ENCODE measurements around the gene TERT. TPM values are rescaled to one million over a fixed set of nuclear protein-coding genes. Genes with fewer than 3 reads are reported as not detected.

Gene TERT
- total and polyA plus RNA-seq, 4 donors, result 0.02 TPM; not detected in 3

- Histone ChIP-seq H3K27me3 (ENCODE audit: control insufficient read depth in 3 of 3, insufficient read depth in 3 of 3, low read length in 2 of 3) (no peaks in the 10 kb centered on the region), H3K27ac (ENCODE audit: low read depth in 1 of 2, low read length in 1 of 2) (no peak overlapping the region), H3K9me3 (ENCODE audit: control insufficient read depth in 4 of 4, insufficient read depth in 3 of 4, low read length in 3 of 4) (peaks cover 0 to 8% (median 0%) of the 10 kb centered on the region in 4 donors), H3K4me3 (no peak overlapping the region), H3K9ac (ENCODE audit: insufficient read depth in 1 of 2, low read length in 2 of 2) (no peak overlapping the region), H3K36me3 (ENCODE audit: control insufficient read depth in 4 of 4, insufficient read depth in 4 of 4, low read length in 4 of 4) (no peaks in the 10 kb centered on the region), H3K4me1 (ENCODE audit: control insufficient read depth in 5 of 5, insufficient read depth in 5 of 5, low read length in 5 of 5) (no peaks in the 10 kb centered on the region)
- WGBS, 2 donors, result 89 to 90% methylated on average over 9 of the region's 9 CpGs
- TF ChIP-seq, protein P1, sequence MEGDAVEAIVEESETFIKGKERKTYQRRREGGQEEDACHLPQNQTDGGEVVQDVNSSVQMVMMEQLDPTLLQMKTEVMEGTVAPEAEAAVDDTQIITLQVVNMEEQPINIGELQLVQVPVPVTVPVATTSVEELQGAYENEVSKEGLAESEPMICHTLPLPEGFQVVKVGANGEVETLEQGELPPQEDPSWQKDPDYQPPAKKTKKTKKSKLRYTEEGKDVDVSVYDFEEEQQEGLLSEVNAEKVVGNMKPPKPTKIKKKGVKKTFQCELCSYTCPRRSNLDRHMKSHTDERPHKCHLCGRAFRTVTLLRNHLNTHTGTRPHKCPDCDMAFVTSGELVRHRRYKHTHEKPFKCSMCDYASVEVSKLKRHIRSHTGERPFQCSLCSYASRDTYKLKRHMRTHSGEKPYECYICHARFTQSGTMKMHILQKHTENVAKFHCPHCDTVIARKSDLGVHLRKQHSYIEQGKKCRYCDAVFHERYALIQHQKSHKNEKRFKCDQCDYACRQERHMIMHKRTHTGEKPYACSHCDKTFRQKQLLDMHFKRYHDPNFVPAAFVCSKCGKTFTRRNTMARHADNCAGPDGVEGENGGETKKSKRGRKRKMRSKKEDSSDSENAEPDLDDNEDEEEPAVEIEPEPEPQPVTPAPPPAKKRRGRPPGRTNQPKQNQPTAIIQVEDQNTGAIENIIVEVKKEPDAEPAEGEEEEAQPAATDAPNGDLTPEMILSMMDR (IDR thresholded peaks at IDR 0.05; ENCODE audit: control extremely low read depth, extremely low read depth), result no peak
- ATAC-seq (ENCODE audit: insufficient read depth, low FRiP score), result no peak
- DNase-seq, result no peak
Observed at GRCh38 chr5:1220351-1220750, 74.5 kb downstream of the TERT start.

- Histone ChIP-seq H3K27ac (ENCODE audit: low read depth in 1 of 2, low read length in 1 of 2) (no peak overlapping the region), H3K9me3 (ENCODE audit: control insufficient read depth in 4 of 4, insufficient read depth in 3 of 4, low read length in 3 of 4) (peaks cover 0 to 9% (median 0%) of the 10 kb centered on the region in 4 donors), H3K36me3 (ENCODE audit: control insufficient read depth in 4 of 4, insufficient read depth in 4 of 4, low read length in 4 of 4) (no peaks in the 10 kb centered on the region), H3K4me1 (ENCODE audit: control insufficient read depth in 5 of 5, insufficient read depth in 5 of 5, low read length in 5 of 5) (no peaks in the 10 kb centered on the region), H3K27me3 (ENCODE audit: control insufficient read depth in 3 of 3, insufficient read depth in 3 of 3, low read length in 2 of 3) (no peaks in the 10 kb centered on the region), H3K9ac (ENCODE audit: insufficient read depth in 1 of 2, low read length in 2 of 2) (no peak overlapping the region), H3K4me3 (no peak overlapping the region)
- TF ChIP-seq, protein P1 (IDR thresholded peaks at IDR 0.05; ENCODE audit: control extremely low read depth, extremely low read depth), result no peak
- no peak for DNase-seq
- WGBS, 2 donors, result 87 to 88% methylated on average over 11 of the region's 11 CpGs
- ATAC-seq (ENCODE audit: insufficient read depth, low FRiP score), result no peak
Observed at GRCh38 chr5:1219768-1220100, 75.1 kb downstream of the TERT start.

GRCh38 chr5:1219098-1219767, 75.6 kb downstream of the TERT start:
- 82 to 87% methylated on average over 38 of the region's 38 CpGs for WGBS, 2 donors
- no peak overlapping the region for H3K4me3 ChIP-seq
- H3K27ac ChIP-seq (ENCODE audit: low read depth in 1 of 2, low read length in 1 of 2), result no peak overlapping the region
- TF ChIP-seq, protein P1 (IDR thresholded peaks at IDR 0.05; ENCODE audit: control extremely low read depth, extremely low read depth), result no peak
- no peak overlapping the region for H3K9ac ChIP-seq (ENCODE audit: insufficient read depth in 1 of 2, low read length in 2 of 2)
- H3K36me3 ChIP-seq (ENCODE audit: control insufficient read depth in 4 of 4, insufficient read depth in 4 of 4, low read length in 4 of 4), result no peaks in the 10 kb centered on the region
- no peaks in the 10 kb centered on the region for H3K4me1 ChIP-seq (ENCODE audit: control insufficient read depth in 5 of 5, insufficient read depth in 5 of 5, low read length in 5 of 5)
- no peak for DNase-seq
- peaks cover 0 to 9% (median 0%) of the 10 kb centered on the region in 4 donors for H3K9me3 ChIP-seq (ENCODE audit: control insufficient read depth in 4 of 4, insufficient read depth in 3 of 4, low read length in 3 of 4)
- no peaks in the 10 kb centered on the region for H3K27me3 ChIP-seq (ENCODE audit: control insufficient read depth in 3 of 3, insufficient read depth in 3 of 3, low read length in 2 of 3)
- no peak for ATAC-seq (ENCODE audit: insufficient read depth, low FRiP score)
